Astrocyte (in vitro differentiated cells and primary cell): ENCODE results near the gene CTSL. TPM values are rescaled to one million over a fixed set of nuclear protein-coding genes. Genes with fewer than 3 reads are reported as not detected.

Experiments
- DNase-seq: peaks from one replicate; pipeline ENCODE4 v3.0.0-alpha.2; 2010; ENCODE audit warnings: low read depth
- FAIRE-seq: peaks from 2 replicates; lab custom pipeline; 2011; peaks lifted over from hg19 to GRCh38; lab: Jason Lieb, UNC
- H2AFZ ChIP-seq: 2 replicates; pipeline ENCODE4 v1.6.0; 2012; ENCODE audit warnings: low read depth, low read length, inconsistent platforms
- H3K27ac ChIP-seq: 2 replicates; pipeline ENCODE4 v1.5.1; 2011; ENCODE audit warnings: low read depth, low read length, inconsistent platforms
- H3K27me3 ChIP-seq: 2 replicates; pipeline ENCODE4 v1.6.0; 2011; ENCODE audit warnings: low read length, inconsistent platforms; ENCODE audit not compliant: insufficient read depth
- H3K36me3 ChIP-seq: 2 replicates; pipeline ENCODE4 v1.5.1; 2011; ENCODE audit warnings: low read length, inconsistent platforms; ENCODE audit not compliant: insufficient read depth
- H3K4me1 ChIP-seq: 2 replicates; pipeline ENCODE4 v1.5.1; 2011; ENCODE audit warnings: low read length, inconsistent platforms; ENCODE audit not compliant: insufficient read depth
- H3K4me2 ChIP-seq: 2 replicates; pipeline ENCODE4 v1.6.0; 2012; ENCODE audit warnings: low read length, inconsistent platforms
- H3K4me3 ChIP-seq: 2 replicates; pipeline ENCODE4 v1.5.1; 2011; ENCODE audit warnings: low read depth, mild to moderate bottlenecking, low read length, inconsistent platforms; ENCODE audit not compliant: insufficient read depth
- H3K79me2 ChIP-seq: 2 replicates; pipeline ENCODE4 v1.6.0; 2012; ENCODE audit warnings: mild to moderate bottlenecking, low read length, inconsistent platforms; ENCODE audit not compliant: insufficient read depth
- H3K9ac ChIP-seq: 2 replicates; pipeline ENCODE4 v1.6.0; 2012; ENCODE audit warnings: mild to moderate bottlenecking, low read length, inconsistent platforms
- H3K9me3 ChIP-seq: 2 replicates; pipeline ENCODE4 v1.5.1; 2012; ENCODE audit warnings: low read depth, mild to moderate bottlenecking, low read length, inconsistent platforms; ENCODE audit not compliant: insufficient read depth
- H4K20me1 ChIP-seq: 2 replicates; pipeline ENCODE4 v1.6.0; 2012; ENCODE audit warnings: low read length, inconsistent platforms; ENCODE audit not compliant: insufficient read depth
- H3K27ac Mint-ChIP-seq: one replicate; pipeline ENCODE4 v1.8.0; 2021; ENCODE audit warnings: mild to moderate bottlenecking, mixed read lengths; ENCODE audit not compliant: unreplicated experiment
- H3K27me3 Mint-ChIP-seq: one replicate; pipeline ENCODE4 v1.8.0; 2021; ENCODE audit warnings: low read depth, mixed read lengths; ENCODE audit not compliant: unreplicated experiment
- H3K36me3 Mint-ChIP-seq: one replicate; pipeline ENCODE4 v1.8.0; 2021; ENCODE audit warnings: low read depth, mixed read lengths; ENCODE audit not compliant: unreplicated experiment
- H3K4me1 Mint-ChIP-seq: one replicate; pipeline ENCODE4 v1.8.0; 2021; ENCODE audit warnings: low read depth, mixed read lengths; ENCODE audit not compliant: unreplicated experiment
- H3K4me3 Mint-ChIP-seq: one replicate; pipeline ENCODE4 v1.8.0; 2021; ENCODE audit warnings: mild to moderate bottlenecking, moderate library complexity, mixed read lengths; ENCODE audit not compliant: unreplicated experiment
- H3K9me3 Mint-ChIP-seq: one replicate; pipeline ENCODE4 v1.8.0; 2021; ENCODE audit warnings: mild to moderate bottlenecking, mixed read lengths; ENCODE audit not compliant: unreplicated experiment
- EZH2 ChIP-seq: IDR thresholded peaks from 2 replicates; pipeline ENCODE4 v1.6.1; 2012; ENCODE audit warnings: mild to moderate bottlenecking, low read length, inconsistent platforms; ENCODE audit not compliant: insufficient read depth
- total RNA-seq: library from RNA; stranded (reverse); gene quantifications from 2 replicates; pipeline ENCODE4 v1.2.1, GENCODE V29; 2021
- TF ChIP-seq, protein P1 (sequence below): IDR thresholded peaks from 2 replicates; pipeline ENCODE4 v1.5.1; 2011; ENCODE audit warnings: low read depth, mild to moderate bottlenecking, inconsistent platforms, low read length, moderate library complexity; ENCODE audit not compliant: insufficient read depth

Gene CTSL
- total RNA-seq, 1 donor from 2014 or later, result 94.9 TPM

GRCh38 chr9:87696641-87697040 is 29.3 kb upstream of the CTSL start:
- FAIRE-seq (no peak), DNase-seq (no peak)
- H3K4me2 ChIP-seq, result no peak overlapping the region
- no peak overlapping the region for H3K4me3 Mint-ChIP-seq
- no peak overlapping the region for H3K27ac ChIP-seq
- H4K20me1 ChIP-seq, result no peaks in the 10 kb centered on the region
- H3K27ac Mint-ChIP-seq, result no peak overlapping the region
- no peak overlapping the region for H2AFZ ChIP-seq
- H3K9ac ChIP-seq, result no peak overlapping the region
- H3K79me2 ChIP-seq, result no peaks in the 10 kb centered on the region
- H3K9me3 ChIP-seq, result no peaks in the 10 kb centered on the region
- peaks cover 7% of the 10 kb centered on the region for H3K4me1 Mint-ChIP-seq
- no peaks in the 10 kb centered on the region for H3K27me3 Mint-ChIP-seq
- H3K36me3 ChIP-seq, result no peaks in the 10 kb centered on the region
- no peak overlapping the region for H3K4me3 ChIP-seq
- peaks cover 6% of the 10 kb centered on the region for H3K9me3 Mint-ChIP-seq
- H3K4me1 ChIP-seq, result peaks cover 3% of the 10 kb centered on the region
- H3K27me3 ChIP-seq, result no peaks in the 10 kb centered on the region
- peaks cover 31% of the 10 kb centered on the region for H3K36me3 Mint-ChIP-seq
- TF ChIP-seq EZH2, result no peak
- TF ChIP-seq, protein P1, sequence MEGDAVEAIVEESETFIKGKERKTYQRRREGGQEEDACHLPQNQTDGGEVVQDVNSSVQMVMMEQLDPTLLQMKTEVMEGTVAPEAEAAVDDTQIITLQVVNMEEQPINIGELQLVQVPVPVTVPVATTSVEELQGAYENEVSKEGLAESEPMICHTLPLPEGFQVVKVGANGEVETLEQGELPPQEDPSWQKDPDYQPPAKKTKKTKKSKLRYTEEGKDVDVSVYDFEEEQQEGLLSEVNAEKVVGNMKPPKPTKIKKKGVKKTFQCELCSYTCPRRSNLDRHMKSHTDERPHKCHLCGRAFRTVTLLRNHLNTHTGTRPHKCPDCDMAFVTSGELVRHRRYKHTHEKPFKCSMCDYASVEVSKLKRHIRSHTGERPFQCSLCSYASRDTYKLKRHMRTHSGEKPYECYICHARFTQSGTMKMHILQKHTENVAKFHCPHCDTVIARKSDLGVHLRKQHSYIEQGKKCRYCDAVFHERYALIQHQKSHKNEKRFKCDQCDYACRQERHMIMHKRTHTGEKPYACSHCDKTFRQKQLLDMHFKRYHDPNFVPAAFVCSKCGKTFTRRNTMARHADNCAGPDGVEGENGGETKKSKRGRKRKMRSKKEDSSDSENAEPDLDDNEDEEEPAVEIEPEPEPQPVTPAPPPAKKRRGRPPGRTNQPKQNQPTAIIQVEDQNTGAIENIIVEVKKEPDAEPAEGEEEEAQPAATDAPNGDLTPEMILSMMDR, result no peak

DNA sequence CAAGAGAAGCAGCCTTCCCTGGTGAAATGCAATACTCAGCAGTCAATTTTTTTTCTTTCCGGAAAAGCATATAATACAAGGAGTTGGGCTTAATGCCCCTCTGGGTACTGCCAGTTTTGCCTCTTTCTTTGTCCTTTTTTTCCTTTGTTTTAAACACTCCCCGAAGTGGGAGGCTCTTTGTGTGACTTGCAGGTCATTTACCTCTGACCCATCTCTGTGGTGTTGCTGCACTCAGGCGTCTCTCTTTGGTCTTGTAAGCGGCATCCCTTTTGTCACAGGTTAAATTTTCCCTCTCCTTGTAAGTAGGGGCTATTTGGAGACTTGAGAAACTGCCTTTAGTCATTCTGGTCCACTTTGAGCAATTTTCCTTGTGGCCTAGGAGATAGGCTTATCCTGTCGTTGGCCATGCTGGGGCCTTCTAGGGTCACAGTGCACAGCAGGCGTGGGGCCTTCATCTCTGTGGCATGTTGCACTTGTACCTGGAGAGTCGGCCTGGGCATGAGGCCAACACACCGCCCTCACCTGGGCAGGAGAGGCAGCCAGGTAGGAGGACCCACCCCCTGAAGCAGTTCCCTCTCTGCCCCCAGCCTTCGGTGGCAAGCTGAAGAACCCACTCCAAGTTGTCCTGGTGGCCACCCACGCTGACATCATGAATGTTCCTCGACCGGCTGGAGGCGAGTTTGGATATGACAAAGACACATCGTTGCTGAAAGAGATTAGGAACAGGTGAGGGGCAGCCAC is 27.7 kb upstream of the CTSL start:
- H3K27ac Mint-ChIP-seq, result no peak overlapping the region

More for the DNA sequence above, 27.7 kb upstream of the CTSL start:
- Histone ChIP-seq H3K9ac (no peak overlapping the region), H3K9me3 (no peaks in the 10 kb centered on the region), H2AFZ (no peak overlapping the region), H3K27ac (no peak overlapping the region), H3K4me2 (no peak overlapping the region), H4K20me1 (no peaks in the 10 kb centered on the region), H3K27me3 (no peaks in the 10 kb centered on the region), H3K4me3 (no peak overlapping the region), H3K79me2 (no peaks in the 10 kb centered on the region), H3K4me1 (peaks cover 7% of the 10 kb centered on the region), H3K36me3 (no peaks in the 10 kb centered on the region)
- peaks cover 3% of the 10 kb centered on the region for H3K9me3 Mint-ChIP-seq
- H3K4me3 Mint-ChIP-seq, result no peak overlapping the region
- peaks cover 29% of the 10 kb centered on the region for H3K36me3 Mint-ChIP-seq
- DNase-seq (no peak), FAIRE-seq (no peak)
- TF ChIP-seq EZH2, result no peak
- TF ChIP-seq, protein P1, result no peak
- no peaks in the 10 kb centered on the region for H3K27me3 Mint-ChIP-seq
- peaks cover 11% of the 10 kb centered on the region for H3K4me1 Mint-ChIP-seq
